Mucosa of gallbladder (tissue), 1 donor: ENCODE measurements around the gene FXYD1. TPM values are rescaled to one million over a fixed set of nuclear protein-coding genes. Genes with fewer than 3 reads are reported as not detected.
"Not testable (repeated sequence)": the region's sequence is repeated elsewhere in the genome, so short reads cannot be mapped to it uniquely, and the experiment has no call there.

Source experiments
- DNase-seq: peaks from one replicate; pipeline ENCODE4 v3.0.0-alpha.2; 2020; ENCODE audit warnings: low spot score
- total RNA-seq: library from RNA; stranded (reverse); gene quantifications from one replicate; pipeline ENCODE4 v1.2.1, GENCODE V29; 2021
- donor health status: DM: no; HTN: no; CAD: no.

Gene FXYD1
- 94.0 TPM for total RNA-seq

DNA sequence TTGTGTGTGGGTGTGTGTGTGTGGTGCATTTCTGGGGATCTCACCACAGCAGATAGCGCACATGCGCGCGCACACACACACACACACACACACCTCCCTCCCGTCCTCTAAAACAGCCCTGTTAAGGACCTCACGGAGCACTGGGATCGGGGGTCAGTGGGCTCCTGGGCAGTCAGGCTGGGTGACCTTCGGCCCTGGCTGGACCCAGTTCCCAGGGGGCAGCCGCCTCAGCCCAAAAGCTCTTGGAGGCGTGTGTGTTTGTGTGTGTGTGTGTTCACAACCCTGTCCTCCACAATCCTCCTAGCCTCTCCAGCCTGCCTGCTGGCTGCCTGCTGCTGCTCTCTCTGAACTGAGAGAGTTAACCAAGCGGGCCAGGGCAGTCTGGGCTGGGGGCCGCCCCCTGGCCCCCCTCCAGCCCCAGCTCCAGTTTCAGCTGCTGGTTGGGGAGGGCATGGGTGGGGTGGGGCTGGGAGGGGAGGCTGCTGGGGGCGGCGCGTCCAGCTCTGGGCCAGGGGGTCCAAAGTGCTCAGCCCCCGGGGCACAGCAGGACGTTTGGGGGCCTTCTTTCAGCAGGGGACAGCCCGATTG, at the start of gene FXYD1:
TSS of gene FXYD1 (plus strand) at position 520 of the 588 bp plus-strand sequence. CDS start 1,256 bp downstream, outside the sequence.
- no peak for DNase-seq

DNA sequence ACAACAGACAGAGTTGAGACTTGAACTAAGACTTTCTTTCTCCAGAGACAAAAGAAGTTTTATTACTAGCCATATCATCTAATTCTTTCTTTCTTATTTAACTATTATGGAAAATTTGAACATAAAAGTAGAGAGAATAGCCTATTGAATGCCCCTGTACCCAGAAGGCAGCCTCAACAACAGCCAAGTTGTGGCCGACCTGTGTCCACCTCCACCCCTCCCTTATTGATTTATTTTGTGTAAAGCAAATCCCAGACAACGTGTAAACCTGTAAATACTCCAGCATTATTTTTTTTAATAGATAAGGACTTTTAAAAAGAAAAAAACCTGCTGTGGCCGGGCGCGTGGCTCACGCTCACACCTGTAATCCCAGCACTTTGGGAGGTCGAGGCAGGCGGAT, 49.1 kb upstream of the FXYD1 start:
- DNase-seq: no peak

DNA sequence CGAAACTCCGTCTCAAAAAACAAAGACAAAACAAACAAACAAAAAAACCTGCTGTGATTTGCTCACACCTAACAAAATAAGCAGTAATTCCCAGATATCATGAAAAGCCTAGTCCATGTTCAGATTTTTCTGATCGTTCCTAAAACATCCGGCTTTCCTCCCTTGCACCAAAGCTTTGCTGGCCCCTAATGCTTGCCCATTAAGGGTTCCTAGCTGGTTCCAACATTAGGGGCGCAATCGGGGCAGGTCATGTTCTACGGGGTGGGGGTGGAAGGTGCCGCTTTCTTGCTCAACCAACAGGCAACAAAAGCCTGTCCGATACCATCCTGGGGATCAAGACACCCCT, 48.5 kb upstream of the FXYD1 start:
- no peak for DNase-seq

GRCh38 chr19:35090506-35091214, 48.0 kb upstream of the FXYD1 start:
- DNase-seq: peak; percentile 51

GRCh38 chr19:35093430-35093829, 45.2 kb upstream of the FXYD1 start:
- no peak for DNase-seq

GRCh38 chr19:35093941-35094647, 44.5 kb upstream of the FXYD1 start:
- DNase-seq: no peak

DNA sequence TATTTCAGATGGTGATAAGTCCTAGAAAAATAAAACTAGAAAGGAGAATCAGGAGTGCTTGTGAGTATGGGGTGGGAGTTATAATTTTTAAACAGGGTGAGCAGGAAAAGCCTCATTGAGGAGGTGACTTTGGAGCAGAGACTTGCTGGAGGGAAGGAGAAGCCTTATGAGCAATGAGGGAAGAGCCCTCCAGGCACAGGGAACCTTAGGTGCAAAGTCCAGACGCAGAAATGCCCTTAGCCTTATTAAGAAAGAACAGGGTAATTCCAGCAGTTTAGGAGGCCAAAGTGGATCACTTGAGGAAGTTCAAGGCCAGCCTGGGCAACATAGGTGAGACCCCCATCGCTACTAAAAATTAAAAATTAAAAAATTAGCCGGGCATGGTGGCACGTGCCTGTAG, 44.0 kb upstream of the FXYD1 start:
- DNase-seq: no peak

DNA sequence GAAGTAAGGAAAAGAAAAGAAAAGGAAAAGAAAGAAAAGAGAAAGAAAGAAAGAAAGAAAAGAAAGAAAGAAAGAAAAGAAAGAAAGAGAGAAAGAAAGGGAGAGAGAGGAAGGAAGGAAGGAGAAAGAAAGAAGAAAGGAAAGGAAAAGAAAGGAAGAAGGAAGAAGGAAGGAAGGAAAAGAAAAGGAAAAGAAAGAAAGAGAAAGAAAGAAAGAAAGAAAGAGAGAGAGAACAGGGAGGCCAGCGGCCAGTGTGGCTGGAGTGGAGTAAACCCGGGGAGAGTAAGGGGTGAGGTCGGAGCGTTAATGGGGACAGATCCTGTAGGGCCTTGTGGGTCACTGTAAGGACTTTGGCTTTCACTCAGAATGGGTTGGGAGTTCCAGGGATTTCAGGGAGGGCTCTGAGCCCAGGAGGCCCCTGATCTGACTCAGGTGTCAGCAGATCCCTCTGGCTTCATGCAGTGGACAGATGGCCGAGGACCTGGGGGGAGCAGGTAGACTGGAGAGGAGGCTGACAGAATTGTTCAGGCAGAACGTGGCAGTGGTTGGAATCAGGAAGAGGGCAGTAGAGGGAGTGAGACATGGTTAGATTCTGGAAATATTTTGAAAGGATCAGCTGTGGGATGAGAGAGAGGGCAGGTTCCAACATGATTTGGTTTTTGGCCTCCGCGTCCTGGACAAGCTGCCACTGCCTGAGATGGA, 42.8 kb upstream of the FXYD1 start:
- no peak for DNase-seq

DNA sequence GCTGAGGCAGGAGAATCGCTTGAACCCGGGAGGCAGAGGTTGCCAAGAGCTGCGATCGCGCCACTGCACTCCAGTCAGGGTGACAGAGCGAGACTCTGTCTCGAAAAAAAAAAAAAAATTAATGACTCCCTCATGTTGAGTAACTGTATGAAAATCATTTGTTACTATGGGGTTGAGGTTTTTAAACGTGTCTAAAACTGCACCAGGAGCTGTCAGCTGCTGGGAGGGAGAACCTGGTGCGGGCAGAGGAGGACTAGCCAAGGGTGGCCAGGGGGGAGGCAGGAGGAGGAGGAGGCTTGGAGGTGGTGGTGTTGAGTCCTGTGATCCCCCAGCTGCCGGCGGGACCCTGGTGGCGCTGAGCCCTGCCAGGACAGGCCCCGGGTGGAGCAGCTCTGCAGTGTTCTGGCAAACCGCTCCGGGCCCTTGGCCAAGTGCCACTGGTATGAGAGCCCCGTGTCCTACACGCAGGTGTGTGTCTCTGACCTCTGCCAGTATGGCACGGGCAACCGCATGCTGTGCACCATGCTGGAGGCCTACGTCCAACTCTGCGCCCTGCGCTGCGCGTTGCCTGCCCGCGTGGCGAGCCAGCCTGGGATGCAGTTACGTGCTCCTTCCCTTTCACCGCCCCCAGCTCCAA, 40.1 kb upstream of the FXYD1 start:
- DNase-seq: no peak

DNA sequence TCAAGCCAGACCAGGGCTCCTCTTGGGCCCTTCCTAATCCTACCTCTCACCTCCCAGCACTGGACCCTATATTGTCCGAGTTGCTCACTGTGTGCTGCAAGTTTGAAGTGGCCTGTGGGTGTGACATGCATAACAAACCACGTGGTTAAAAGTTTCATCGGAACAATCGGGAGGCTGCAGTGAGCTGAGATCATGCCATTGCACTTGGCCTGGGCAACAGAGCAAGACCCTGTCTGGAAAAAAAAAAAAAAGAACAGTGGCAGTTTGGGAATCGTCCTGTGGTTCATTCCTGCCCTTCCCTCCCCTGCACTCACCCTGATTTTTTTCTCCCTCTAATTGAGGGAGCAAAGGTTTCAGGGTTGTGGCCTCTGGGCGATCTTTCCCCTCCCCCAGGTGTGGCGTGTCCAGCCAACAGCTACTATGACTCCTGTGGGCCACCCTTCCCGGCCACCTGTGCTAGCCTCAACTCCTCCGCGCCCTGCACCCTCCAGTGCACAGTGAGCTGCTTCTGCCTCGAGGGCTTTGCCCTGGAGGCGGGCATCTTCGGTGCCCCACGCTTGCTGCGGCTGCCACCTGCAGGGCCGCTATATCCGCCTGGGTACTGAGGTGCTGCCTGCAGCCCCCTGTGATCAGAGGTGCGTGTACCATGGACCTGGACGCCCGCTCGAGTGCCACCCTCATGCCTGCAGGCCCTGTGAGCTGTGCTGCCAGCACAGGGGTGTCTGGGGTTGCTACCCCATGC, 39.3 kb upstream of the FXYD1 start:
- DNase-seq: no peak

- DNase-seq: no peak
These were observed 38.7 kb upstream of the FXYD1 start for GRCh38 chr19:35099897-35100275.

DNA sequence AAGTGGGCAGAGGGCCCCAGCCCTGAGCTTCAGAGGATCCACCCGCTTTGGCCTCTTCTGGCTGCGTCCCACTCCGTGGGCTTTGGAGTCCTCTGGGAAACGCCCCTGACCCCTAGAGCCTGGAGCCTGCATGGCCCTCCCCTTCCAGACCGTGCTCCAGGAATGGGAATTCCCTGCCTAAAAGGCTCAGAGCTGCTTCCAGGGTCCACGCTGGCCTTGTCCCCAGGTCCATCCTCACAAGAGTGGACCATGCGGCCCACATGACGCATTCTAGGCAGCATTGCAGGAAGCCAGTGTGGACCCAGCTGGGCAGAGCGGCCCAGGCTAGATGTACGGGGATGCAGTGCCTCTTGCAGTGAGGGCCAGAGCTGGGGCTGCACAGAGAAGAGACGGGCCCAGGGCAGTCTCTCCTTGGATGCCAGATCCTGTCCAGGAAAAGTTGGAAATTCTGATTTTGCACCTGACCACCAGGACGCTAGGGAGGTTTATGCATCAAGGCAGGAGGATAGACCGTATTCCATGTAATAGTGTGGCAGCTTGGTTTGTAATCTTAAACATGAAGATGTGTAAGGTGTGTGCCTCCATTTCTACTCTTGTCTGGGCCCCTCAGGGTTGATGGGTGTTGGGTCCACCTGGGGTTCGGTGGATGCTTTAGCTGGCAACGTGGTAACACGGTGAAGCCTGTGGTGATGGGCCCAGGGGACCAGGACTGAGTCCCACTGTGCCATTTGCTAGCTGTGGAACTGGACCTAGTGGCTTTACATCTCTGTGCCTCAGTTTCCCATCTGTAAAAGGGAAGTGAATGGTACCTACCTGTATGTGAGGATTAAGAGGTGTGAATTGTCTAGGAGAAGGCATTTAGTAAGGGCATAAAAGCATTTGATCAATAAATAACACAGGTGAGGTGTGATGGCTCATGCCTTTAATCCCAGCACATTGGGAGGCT, 37.8 kb upstream of the FXYD1 start:
- no peak for DNase-seq

DNA sequence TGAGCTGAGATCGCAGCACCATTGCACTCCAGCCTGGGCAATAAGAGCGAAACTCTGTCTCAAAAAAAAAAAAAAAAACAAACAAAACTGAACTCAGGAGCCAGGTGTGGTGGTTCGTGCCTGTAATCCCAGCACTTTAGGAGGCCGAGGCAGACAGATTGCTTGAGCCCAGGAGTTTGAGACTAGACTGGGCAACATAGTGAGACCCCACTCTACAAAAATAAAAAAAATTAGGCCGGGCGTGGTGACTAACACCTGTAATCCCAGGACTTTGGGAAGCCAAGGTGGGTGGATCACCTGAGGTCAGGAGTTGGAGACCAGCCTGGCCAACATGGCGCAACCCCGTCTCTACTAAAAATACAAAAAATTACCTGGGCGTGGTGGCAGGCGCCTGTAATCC, 36.7 kb upstream of the FXYD1 start:
- DNase-seq: not testable (repeated sequence)

GRCh38 chr19:35103614-35104013, 35.0 kb upstream of the FXYD1 start:
- not testable (repeated sequence) for DNase-seq

DNA sequence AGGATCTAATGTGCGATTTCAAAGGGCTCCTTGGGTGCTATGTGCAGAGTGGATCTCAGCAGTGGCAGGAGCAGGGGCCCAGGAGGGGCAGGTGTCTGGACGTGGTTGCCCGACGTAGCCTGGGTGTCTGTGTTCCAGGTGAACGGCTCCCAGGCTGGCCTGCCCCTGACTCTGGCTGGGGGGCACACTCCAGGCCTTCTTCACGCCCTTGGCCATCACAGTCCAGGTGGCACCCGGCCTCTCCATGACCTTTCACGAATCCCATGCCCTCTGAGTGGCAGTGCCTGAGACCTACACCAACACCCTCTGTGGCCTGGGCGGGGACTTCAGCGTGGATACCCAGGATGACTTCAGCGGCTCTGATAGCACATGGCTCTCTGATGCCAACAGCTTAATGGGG, 34.3 kb upstream of the FXYD1 start:
- DNase-seq: no peak

DNA sequence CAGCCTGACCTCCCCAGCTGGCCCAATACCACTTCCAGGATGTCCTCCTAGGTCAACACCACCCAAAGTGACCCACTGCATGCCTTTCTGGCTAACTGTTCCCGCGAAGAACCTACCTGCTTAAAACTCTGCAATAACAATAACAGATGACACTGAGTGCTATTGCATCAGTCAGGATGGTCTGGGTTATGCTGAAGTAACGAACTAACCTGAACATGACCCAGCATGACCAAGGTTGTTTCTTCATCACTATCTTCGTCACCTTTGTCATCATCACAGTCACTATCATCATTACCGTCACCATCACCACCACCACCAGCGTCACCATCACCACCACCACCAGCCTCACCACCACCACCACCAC, 33.6 kb upstream of the FXYD1 start:
- DNase-seq: no peak

GRCh38 chr19:35105411-35106290, 33.0 kb upstream of the FXYD1 start:
- DNase-seq: no peak

DNA sequence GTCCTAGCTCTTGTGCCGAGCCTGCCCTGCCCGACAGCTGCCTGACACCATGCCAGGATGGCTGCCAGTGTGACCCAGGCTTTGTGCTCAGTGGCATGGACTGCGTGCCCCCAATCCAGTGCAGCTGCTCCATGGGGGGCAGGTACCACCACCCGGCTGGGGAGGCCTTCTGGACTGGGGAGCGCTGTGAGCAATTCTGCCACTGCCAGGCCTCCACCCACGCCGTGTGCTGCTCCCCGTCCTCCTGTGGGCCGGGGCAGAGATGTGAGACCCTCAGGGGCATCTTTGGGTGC, 32.4 kb upstream of the FXYD1 start:
- DNase-seq: no peak

DNA sequence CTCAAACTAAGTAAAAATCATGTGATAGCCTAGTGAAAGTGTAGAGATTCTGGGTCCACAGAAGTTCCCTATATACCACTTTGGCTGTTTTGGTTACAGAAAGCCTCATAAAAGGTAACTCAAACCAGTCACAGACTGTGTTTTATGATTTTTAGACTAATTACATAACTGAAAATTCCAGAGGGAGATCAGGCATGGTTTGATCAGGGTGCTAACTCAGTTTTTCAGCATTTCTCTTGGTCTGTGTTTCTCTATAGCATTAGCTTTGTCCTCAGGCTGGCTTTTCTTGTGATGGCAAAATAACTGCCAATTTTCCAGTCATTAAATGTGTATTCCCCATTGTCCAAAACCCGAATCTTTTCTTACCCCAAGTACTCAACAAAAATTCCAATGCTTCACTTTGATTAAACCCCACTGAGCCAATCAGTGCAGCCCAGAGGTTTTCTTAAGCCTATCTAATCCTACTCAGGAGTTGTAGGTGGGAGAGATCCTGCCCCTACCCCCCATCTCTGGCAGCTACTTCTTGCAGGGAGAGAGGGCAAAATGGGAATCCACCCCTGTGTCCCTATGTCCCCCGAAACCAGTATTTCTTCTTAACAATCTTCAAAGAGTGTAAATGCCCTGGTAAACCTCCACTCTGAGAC, 31.6 kb upstream of the FXYD1 start:
- DNase-seq: no peak
